HUES64 (cell line): ENCODE results near the gene RNMT.
"Not testable (repeated sequence)": the region's sequence is repeated elsewhere in the genome, so short reads cannot be mapped to it uniquely, and the experiment has no call there.

ENCODE experiments used
- H3K27ac ChIP-seq: 2 replicates; pipeline ENCODE4 v1.7.0; 2013; ENCODE audit warnings: low read depth, low read length, inconsistent platforms
- H3K27me3 ChIP-seq: 2 replicates; pipeline ENCODE4 v1.6.1; 2013; ENCODE audit warnings: mild to moderate bottlenecking, low read length; ENCODE audit not compliant: insufficient read depth
- H3K36me3 ChIP-seq: 2 replicates; pipeline ENCODE4 v1.6.1; 2013; ENCODE audit warnings: mild to moderate bottlenecking, low read length; ENCODE audit not compliant: insufficient read depth
- H3K4me1 ChIP-seq: 2 replicates; pipeline ENCODE4 v1.6.1; 2013; ENCODE audit warnings: mild to moderate bottlenecking, low read length, moderate library complexity; ENCODE audit not compliant: insufficient read depth
- H3K4me3 ChIP-seq: 2 replicates; pipeline ENCODE4 v1.5.1; 2013; ENCODE audit warnings: mild to moderate bottlenecking, low read length, moderate library complexity
- H3K9ac ChIP-seq: 2 replicates; pipeline ENCODE4 v1.6.1; 2013; ENCODE audit warnings: mild to moderate bottlenecking, low read depth, low read length
- H3K9me3 ChIP-seq: 2 replicates; pipeline ENCODE4 v1.6.1; 2013; ENCODE audit warnings: low read depth, low read length; ENCODE audit not compliant: insufficient read depth
- WGBS: fragments of 150-250, 120-280 bp; methylation state at CpG from one replicate; pipeline ENCODE4 v1.1.7; 2013; ENCODE audit warnings: missing lambda C conversion rate; 5-methylcytosine and 5-hydroxymethylcytosine counted together

The RNMT gene

GRCh38 chr18:13745696-13746095 lies 19.2 kb downstream of the RNMT start:
- Histone ChIP-seq H3K27ac (no peak overlapping the region), H3K4me3 (no peak overlapping the region), H3K9ac (no peak overlapping the region), H3K27me3 (no peaks in the 10 kb centered on the region), H3K36me3 (peaks cover 95% of the 10 kb centered on the region), H3K4me1 (no peaks in the 10 kb centered on the region), H3K9me3 (no peaks in the 10 kb centered on the region)
- 80% methylated on average over 3 of the region's 3 CpGs for WGBS

DNA sequence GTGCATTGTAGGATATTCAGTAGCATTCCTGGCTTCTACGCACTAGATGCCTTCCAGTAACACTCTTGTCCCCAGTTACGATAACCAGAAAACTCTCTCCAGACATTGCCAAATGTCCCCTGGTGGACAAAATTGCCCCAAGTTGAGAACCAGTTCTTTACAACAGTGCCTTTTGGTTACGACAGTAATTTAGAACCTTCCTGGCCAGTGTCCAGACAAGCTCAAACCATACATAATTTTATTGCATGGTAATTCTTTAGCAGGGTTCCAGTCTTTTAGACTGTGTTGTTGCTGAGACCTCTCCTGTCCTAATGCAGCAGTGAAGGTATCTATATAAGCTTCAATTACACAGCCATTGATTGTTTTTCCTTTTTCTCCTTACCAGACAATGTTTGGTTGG lies 20.2 kb downstream of the RNMT start:
- H3K4me3 ChIP-seq: no peak overlapping the region
- no peak overlapping the region for H3K9ac ChIP-seq
- no peak overlapping the region for H3K27ac ChIP-seq
- no peaks in the 10 kb centered on the region for H3K9me3 ChIP-seq
- H3K4me1 ChIP-seq: no peaks in the 10 kb centered on the region
- WGBS: 97% methylated on average over 3 of the region's 3 CpGs
- peaks cover 87% of the 10 kb centered on the region for H3K36me3 ChIP-seq
- no peaks in the 10 kb centered on the region for H3K27me3 ChIP-seq

GRCh38 chr18:13751599-13751998 lies 25.1 kb downstream of the RNMT start:
- H3K4me1 ChIP-seq, H3K27ac ChIP-seq, H3K27me3 ChIP-seq, H3K9me3 ChIP-seq, H3K9ac ChIP-seq, H3K4me3 ChIP-seq: not testable (repeated sequence)
- 88% methylated on average over 2 of the region's 3 CpGs for WGBS
- peaks cover 86% of the 10 kb centered on the region for H3K36me3 ChIP-seq

DNA sequence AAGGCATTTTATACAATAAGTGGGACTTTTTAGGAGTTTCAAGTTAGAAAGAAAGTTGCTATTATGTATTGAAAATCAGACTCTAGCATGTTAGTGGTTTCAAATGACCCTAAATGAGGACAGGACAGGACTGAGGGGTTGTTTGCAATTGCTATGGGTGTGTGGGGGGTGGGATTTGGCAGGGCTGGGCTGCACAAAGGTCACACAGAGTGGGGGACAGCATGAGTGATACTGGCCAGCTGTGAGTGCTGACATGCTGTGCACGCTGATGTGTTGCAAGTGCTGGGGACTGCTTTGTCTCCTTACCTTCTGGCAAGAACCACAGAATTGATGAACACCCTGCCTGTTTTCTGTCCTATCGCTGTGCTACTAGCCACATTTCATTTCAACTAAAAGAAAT lies 29.8 kb downstream of the RNMT start:
- Histone ChIP-seq H3K4me1 (no peaks in the 10 kb centered on the region), H3K36me3 (peaks cover 83% of the 10 kb centered on the region), H3K27me3 (no peaks in the 10 kb centered on the region), H3K9me3 (no peaks in the 10 kb centered on the region), H3K4me3 (no peak overlapping the region), H3K9ac (no peak overlapping the region), H3K27ac (no peak overlapping the region)
- WGBS: 99% methylated on average over 2 of the region's 2 CpGs

DNA sequence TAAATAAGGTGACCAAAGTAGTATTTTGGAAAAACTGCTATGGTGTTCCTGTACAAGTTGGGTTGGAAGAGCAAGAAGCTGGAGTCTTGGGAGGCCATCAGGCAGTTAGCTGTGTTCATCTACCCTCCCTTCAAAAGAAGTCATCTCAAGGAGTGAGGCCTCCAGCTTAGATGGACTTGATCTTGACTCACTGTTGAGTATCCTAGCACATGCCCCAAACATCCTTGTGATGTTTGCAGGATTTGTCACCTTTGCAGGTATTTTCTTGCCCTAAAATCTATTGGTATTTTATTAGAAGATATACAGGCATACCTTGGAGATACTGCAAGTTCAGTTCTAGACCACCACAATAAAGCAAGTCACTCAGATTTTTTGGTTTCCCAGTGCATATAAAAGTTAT lies 30.2 kb downstream of the RNMT start:
- H3K36me3 ChIP-seq: peaks cover 86% of the 10 kb centered on the region
- H3K9ac ChIP-seq: no peak overlapping the region
- H3K27me3 ChIP-seq: no peaks in the 10 kb centered on the region
- no peaks in the 10 kb centered on the region for H3K9me3 ChIP-seq
- no peak overlapping the region for H3K4me3 ChIP-seq
- no peaks in the 10 kb centered on the region for H3K4me1 ChIP-seq
- no peak overlapping the region for H3K27ac ChIP-seq

DNA sequence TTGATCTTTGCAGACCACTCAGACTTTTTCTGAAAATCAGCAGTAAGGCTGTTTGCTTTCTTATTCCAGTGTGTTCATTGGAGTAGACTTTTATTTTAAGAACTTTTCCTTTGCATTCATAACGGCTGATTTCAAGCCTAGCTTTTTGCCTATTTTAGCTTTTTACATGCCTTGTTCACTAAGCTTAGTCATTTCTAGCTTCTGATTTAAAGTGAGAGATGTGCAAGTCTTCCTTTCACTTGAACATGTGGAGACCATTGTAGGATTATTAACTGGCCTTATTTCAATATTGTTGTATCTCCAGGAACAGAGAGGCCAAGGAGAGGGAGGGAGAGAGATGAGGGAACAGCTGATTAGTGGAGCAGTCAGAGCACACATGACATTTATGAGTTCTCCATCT lies 32.1 kb downstream of the RNMT start:
- Histone ChIP-seq H3K9ac (no peak overlapping the region), H3K36me3 (peaks cover 78% of the 10 kb centered on the region), H3K27me3 (no peaks in the 10 kb centered on the region), H3K4me1 (no peaks in the 10 kb centered on the region), H3K9me3 (no peaks in the 10 kb centered on the region), H3K4me3 (no peak overlapping the region), H3K27ac (no peak overlapping the region)
- 100% methylated on average over 1 of the region's 1 CpG for WGBS

DNA sequence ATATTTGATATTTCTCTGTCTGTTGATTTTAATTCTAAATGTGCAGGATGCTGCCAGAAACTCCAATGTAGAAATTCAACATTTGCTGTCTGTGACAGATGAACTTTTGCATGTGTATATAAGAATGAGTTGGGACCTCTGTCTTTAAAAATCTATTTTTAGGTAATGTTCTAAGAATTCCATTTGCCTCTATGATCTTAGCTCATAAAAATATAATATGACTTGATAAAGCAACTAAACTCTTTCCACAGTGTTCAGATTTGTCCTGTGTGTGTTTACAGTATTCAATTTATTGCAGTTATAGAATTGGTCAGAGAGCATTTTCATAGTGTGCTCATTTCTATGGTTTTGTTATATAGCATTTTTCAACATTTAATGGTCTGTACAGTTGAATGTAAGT lies 33.6 kb downstream of the RNMT start:
- Histone ChIP-seq H3K9ac (no peak overlapping the region), H3K27me3 (no peaks in the 10 kb centered on the region), H3K36me3 (peaks cover 64% of the 10 kb centered on the region), H3K27ac (no peak overlapping the region), H3K4me1 (no peaks in the 10 kb centered on the region), H3K9me3 (peaks cover 4% of the 10 kb centered on the region; the same call in 1 of the 2 replicates), H3K4me3 (no peak overlapping the region)

DNA sequence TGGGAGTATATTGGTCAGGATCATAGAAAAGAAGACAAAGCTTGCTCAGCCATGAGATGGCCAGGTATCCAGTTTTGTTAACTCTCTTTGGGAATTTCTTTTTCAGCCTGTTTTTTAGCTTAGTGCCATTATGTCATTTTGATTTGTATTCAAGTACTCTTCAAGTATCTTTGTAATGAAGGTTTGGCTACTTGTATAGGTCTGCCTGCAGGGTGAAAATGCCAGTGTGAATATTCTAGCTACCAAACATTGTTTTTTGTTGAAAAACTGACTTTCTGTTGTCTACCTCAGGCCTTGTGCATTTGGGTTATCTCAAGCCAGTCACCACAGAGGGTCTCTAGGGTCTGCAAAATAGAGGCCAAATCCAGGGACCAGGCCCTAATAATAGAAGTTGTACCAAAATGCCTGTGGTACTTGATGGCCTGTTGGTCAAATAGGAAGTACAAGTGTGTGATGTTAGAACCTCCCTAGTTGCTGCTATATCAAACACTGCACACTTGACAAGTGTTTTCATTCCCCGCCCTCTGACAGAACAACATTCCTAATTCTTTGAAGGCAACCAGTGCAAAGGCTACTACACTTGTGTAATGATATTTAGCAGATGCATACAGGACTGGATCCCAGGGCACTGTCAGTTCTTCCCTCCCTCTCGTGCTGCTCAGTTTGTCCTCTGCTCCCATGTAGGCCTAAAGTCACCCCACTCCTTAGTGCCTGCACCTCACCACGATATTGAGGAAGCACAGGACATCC lies 36.4 kb downstream of the RNMT start:
- H3K4me1 ChIP-seq: no peaks in the 10 kb centered on the region
- no peak overlapping the region for H3K9ac ChIP-seq
- H3K27me3 ChIP-seq: no peaks in the 10 kb centered on the region
- peaks cover 41% of the 10 kb centered on the region for H3K36me3 ChIP-seq
- H3K9me3 ChIP-seq: peaks cover 15% of the 10 kb centered on the region; the same call in 1 of the 2 replicates
- H3K27ac ChIP-seq: no peak overlapping the region
- 90% methylated on average over 2 of the region's 3 CpGs for WGBS
- no peak overlapping the region for H3K4me3 ChIP-seq

DNA sequence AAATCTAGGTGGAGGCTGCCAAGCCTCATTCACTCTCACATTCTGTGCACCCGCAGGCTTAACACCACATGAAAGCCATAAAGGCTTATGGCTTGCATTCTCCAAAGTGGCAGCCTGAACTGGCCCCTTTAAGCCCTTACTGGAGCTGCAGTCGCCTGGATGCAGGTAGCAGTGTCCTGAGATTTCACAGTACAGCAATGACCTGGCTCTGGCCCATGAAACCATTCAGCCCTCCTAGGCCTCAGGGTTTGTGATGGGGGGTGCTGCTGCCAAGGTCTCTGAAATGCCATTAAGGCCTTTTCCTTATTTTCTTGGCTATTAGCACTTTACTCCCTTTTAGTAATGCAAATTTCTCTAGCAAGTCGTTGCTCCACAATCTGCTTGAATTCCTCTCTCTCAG lies 48.6 kb downstream of the RNMT start:
- 45% methylated on average over 3 of the region's 3 CpGs for WGBS
- Histone ChIP-seq H3K9me3 (peaks cover 4% of the 10 kb centered on the region; the same call in 1 of the 2 replicates), H3K9ac (no peak overlapping the region), H3K27me3 (no peaks in the 10 kb centered on the region), H3K27ac (no peak overlapping the region), H3K36me3 (no peaks in the 10 kb centered on the region), H3K4me3 (no peak overlapping the region), H3K4me1 (peaks cover 11% of the 10 kb centered on the region; the same call in 1 of the 2 replicates)

GRCh38 chr18:13791181-13791580 lies 64.7 kb downstream of the RNMT start:
- 84% methylated on average over 7 of the region's 7 CpGs for WGBS
- no peak overlapping the region for H3K9ac ChIP-seq
- no peaks in the 10 kb centered on the region for H3K27me3 ChIP-seq

GRCh38 chr18:13793819-13794218 lies 67.3 kb downstream of the RNMT start:
- no peak overlapping the region for H3K27ac ChIP-seq

More at GRCh38 chr18:13791181-13791580, 64.7 kb downstream of the RNMT start:
- no peaks in the 10 kb centered on the region for H3K9me3 ChIP-seq
- H3K4me3 ChIP-seq: no peak overlapping the region
- no peak overlapping the region for H3K27ac ChIP-seq
- H3K36me3 ChIP-seq: no peaks in the 10 kb centered on the region
- H3K4me1 ChIP-seq: no peaks in the 10 kb centered on the region

DNA sequence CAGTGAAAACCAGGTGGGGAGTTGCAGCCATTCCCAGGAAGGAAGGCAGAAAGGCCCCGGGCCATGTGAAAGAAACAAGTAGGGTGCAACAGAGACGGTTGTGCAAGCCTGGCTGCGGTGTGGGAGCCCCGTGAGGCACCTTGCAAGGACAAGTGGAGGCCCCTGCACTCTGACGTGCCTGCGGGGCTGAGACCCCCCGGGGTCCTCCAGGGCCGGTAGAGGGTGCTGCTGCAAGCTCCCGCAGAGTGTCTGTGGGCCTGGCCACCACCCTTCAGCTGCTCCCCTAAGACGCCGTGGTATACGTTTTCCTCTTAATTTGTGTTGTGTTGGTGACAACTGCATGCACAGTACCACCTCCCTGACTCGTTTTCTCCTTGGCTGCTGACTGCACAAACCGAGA lies 70.0 kb downstream of the RNMT start:
- 90% methylated on average over 14 of the region's 14 CpGs for WGBS
- peaks cover 16% of the 10 kb centered on the region for H3K27me3 ChIP-seq

More at GRCh38 chr18:13793819-13794218, 67.3 kb downstream of the RNMT start:
- Histone ChIP-seq H3K9me3 (no peaks in the 10 kb centered on the region), H3K27me3 (no peaks in the 10 kb centered on the region), H3K36me3 (no peaks in the 10 kb centered on the region), H3K9ac (no peak overlapping the region), H3K4me3 (no peak overlapping the region), H3K4me1 (no peaks in the 10 kb centered on the region)
- WGBS: 41% methylated on average over 7 of the region's 7 CpGs

More for the DNA sequence above, 70.0 kb downstream of the RNMT start:
- Histone ChIP-seq H3K27ac (no peak overlapping the region), H3K4me1 (0 out of 2 replicates have a peak, but pooled peaks cover 11% of the 10 kb centered on the region), H3K36me3 (no peaks in the 10 kb centered on the region), H3K4me3 (no peak overlapping the region), H3K9ac (no peak overlapping the region), H3K9me3 (no peaks in the 10 kb centered on the region)
